ENCODE data around the gene ADH1A.
"Not testable (repeated sequence)": the region's sequence is repeated elsewhere in the genome, so short reads cannot be mapped to it uniquely, and the experiment has no call there.

ADH1A gene

GRCh38 chr4:99276417-99276816, 14.4 kb downstream of the ADH1A start:
- no peak for DNase-seq

- DNase-seq, result no peak
Observed at GRCh38 chr4:99275885-99276284, 14.9 kb downstream of the ADH1A start.

GRCh38 chr4:99275050-99275449, 15.7 kb downstream of the ADH1A start:
- DNase-seq, result no peak

GRCh38 chr4:99273704-99274103, 17.1 kb downstream of the ADH1A start:
- DNase-seq, result no peak

GRCh38 chr4:99264927-99265326, 25.9 kb downstream of the ADH1A start:
- DNase-seq, result no peak

GRCh38 chr4:99252746-99253145, 38.0 kb downstream of the ADH1A start:
- DNase-seq, result no peak

- no peak for DNase-seq
Observed at GRCh38 chr4:99248714-99249113, 42.1 kb downstream of the ADH1A start.

GRCh38 chr4:99235955-99236354, 54.8 kb downstream of the ADH1A start:
- DNase-seq, result no peak

GRCh38 chr4:99234331-99235010, 56.3 kb downstream of the ADH1A start:
- no peak for DNase-seq

GRCh38 chr4:99233397-99233796, 57.4 kb downstream of the ADH1A start:
- not testable (repeated sequence) for DNase-seq

GRCh38 chr4:99228706-99229105, 62.1 kb downstream of the ADH1A start:
- not testable (repeated sequence) for DNase-seq

- DNase-seq, result not testable (repeated sequence)
Observed at GRCh38 chr4:99227646-99228045, 63.1 kb downstream of the ADH1A start.
